HG02571 (cell line): ENCODE data around the gene TRAP1.

Source experiments
- ATAC-seq: cut with Tn5 transposase; IDR thresholded peaks from one replicate; pipeline ENCODE4 v1.9.1; 2021; ENCODE audit warnings: mild to moderate bottlenecking, moderate library complexity; ENCODE audit not compliant: unreplicated experiment

TRAP1 gene

DNA sequence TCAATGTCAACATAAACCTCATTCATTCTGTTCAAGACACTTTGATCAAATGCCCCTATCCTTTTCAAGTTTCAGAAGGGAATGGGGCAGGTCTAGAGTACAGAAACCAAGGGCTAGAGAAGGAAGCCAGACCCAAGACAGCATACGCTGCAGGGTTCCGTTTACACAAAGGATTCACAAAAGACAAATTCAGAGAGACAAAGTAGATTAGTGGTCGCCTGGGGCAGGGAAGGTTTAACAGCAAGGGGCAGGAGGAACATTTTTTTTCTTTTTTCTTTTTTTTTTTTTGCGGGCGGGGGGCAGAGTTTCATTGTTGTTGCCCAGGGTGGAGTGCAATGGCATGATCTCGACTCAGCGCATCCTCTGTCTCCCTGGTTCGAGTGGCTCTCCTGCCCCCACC is 19.9 kb upstream of the TRAP1 start:
- no peak for ATAC-seq

GRCh38 chr16:3736116-3736515 is 18.8 kb upstream of the TRAP1 start:
- ATAC-seq, result no peak

DNA sequence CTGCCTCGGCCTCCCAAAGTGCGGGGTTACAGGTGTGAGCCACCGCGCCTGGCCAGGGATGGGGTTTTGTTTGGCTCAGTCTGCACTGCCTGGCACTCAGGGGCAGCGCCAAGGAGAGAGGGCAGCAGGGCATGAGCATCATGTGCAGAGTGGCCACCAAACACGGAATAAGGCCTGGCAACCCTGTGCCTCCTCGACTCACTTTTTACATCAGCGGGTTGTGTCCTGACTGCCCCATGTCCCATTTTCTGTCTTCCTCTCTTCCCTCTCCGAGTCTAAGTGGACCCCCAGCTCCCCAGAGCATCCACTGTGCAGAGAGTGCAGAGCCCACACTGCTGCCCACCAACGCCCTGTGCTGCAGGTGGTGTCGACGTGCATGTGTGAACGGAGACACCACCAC is 18.2 kb upstream of the TRAP1 start:
- no peak for ATAC-seq

DNA sequence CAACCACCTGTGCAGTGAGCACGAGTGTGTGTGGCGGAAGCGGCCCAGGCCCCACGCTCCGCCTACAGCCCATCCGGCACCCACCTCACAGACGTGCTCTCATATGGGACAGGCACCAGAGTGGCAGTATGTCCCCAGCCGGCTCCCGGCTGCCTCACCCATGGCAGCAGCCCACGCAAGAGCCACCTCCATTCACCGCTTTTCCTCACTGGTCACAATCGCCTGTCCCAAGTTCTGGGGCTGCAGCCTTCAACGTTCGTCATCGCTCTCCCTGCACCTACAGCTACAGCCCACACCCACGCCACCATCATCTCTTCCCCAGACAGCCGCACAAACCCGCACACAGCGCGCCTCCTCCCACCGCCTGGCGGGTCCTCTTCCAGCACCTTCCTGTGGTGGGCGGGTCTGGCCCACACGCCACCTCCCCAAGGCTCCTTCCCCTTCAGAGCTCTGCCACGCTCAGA is 17.5 kb upstream of the TRAP1 start:
- ATAC-seq, result no peak

GRCh38 chr16:3734084-3734757 is 16.9 kb upstream of the TRAP1 start:
- no peak for ATAC-seq

DNA sequence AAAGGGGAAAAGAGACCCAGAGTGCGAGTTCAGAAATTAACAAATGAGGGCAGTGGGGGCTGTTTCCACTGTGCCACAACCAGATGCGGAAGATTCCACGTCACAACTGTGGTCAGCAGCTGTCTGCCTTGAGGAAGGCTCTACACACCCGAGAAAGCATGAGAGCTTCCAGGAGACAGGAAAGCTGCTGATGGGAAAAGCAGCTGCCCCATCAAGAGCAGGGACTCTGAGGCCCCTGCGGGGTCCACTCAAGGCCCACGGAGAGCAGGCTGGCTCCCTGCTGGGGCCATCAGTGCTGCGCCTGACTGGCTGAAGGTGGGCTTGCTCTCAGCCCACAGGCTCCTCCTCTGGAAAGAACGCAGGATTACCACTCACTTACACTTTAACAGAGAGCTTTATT is 14.8 kb upstream of the TRAP1 start:
- ATAC-seq, result no peak

- ATAC-seq, result no peak
Observed at GRCh38 chr16:3731126-3731935, 14.0 kb upstream of the TRAP1 start.

DNA sequence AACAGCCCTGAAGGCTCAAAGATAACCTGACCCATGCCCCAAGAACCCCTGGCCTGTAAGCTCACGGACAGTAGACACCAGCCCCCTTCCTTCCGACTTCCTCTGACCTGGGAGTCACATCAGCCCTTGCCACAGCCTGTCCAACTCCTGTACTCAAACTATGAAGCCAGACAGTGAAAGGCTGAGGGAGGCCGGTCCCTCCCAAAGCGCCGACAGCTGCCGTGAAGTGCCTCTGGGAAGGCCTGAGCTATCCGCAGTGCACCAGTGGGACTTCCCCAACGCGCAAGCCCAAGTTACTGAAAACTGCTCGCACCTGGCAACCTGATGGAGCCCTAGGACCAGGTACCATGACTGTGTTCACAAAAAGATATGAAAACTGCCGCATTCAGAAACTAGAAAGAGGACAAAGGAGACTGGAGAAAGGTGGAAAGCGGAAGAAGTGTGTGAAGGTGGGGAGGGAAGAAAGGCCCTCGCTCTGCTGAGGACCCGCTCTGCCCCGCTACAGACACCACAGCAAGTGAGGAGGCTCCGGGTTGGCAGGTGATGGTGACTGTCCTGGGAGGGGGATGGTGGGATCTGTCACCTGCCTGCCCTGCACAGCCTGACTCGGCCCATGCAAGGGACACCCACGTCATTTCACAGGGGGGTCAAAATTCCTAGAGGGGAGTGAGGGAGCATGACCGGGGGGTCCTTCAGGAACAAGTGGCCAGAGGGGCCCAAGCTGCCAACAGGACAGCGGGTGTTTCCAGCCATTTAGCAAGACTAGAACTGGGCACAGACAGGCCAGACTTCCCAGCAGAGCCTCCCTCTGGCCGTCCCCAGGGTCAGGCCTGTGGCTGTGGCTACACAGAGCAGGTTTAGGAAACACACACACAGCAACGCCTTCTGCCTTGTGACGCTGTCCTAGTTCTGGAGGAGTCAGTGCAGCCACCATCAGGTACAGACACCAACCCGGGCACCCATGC is 13.1 kb upstream of the TRAP1 start:
- no peak for ATAC-seq

- ATAC-seq, result no peak
Observed at GRCh38 chr16:3729161-3730112, 12.1 kb upstream of the TRAP1 start.

DNA sequence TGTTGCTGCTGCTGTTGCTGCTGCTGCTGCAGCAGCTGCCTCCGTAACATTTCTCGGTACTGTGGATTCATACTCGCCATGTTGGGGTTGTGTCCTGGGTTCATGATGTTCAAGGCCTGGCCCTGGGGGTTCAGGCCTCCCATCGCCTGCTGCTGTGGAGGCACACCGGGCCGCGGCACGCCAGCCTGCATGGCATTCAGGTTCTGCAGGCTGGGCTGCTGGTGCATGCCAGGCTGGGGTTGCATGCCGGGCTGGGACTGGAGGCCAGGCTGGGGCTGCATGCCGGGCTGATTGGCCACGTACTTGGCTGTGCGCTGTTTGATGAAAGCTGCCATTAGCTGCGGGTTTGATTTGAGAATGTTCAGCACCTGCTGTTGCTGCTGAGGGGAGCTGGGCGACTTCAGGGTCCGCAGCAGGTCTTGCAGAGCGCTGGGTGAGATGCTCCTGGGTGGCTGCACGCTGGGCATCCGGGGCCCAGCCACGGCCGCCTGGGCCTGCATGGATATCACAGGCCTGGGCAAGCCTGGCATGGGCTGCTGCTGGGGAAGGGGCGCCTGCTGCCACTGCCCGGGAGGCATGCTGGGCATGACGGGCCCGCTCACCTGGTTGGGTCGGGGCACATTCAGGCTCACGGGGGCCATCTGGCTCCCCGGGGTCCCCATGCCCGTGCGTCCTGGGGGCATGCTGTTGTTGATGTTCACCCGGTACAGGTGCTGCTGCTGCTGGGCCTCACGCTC is 11.3 kb upstream of the TRAP1 start:
- no peak for ATAC-seq

- no peak for ATAC-seq
Observed at GRCh38 chr16:3727806-3728381, 10.6 kb upstream of the TRAP1 start.

GRCh38 chr16:3726021-3726687 is 8.8 kb upstream of the TRAP1 start:
- no peak for ATAC-seq

- no peak for ATAC-seq
Observed at GRCh38 chr16:3725276-3725675, 8.0 kb upstream of the TRAP1 start.

DNA sequence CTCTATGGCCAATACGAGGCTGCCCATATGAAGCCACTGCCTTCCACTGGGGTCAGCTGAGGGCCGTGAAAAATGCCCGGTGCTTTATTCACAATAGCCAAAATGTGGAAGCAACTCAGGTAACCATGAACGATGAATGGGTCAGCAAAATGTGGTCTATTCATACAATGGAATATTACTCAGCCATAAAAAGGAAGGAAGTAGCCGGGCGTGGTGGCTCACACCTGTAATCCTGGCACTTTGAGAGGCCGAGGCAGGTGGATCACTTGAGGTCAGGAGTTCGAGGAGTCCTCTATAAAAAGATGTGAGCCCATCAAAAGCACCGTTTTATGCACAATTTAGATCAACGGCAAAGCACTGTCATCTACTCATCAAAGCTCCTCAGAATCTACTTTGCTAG is 5.2 kb upstream of the TRAP1 start:
- no peak for ATAC-seq

GRCh38 chr16:3720418-3720817 is 3.1 kb upstream of the TRAP1 start:
- no peak for ATAC-seq

DNA sequence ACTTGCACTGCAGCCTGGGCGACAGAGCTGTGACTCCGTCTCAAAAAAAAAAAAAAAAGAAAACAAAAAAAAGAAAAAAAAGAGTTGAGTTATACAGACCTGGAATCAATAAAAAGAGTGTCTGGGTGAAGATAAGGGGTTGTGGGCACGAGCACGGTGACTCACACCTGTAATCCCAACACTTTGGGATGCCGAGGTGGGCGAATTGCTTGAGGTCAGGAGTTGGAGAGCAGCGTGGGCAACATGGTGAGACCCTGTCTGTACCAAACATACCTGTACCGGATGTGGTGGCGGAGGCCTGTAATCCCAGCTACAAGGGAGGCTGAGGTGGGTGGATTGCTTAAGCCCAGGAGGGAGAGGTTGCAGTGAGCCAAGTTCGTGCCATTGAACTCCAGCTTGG is 1.3 kb upstream of the TRAP1 start:
- no peak for ATAC-seq

- no peak for ATAC-seq
Observed at GRCh38 chr16:3718019-3718391, 681 bp upstream of the TRAP1 start.

DNA sequence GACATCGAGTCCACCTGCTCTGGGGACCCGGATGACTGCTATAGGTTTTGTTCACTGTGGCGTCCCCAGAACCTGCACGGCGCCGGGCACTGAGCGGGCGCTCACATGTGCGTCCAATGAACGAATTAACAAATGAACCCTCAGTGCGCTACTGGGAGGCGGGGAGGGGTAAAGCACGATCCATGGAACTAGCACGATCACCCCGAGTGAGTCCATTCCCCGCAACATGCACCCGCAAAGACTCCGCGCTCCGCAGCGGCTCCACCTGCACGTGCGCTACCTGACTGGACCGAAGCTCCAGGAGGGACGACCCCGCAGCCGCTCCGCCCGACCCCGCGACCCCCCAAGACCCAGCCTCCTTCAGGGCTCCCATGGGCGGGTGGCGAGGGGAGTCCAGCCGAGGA is 491 bp downstream of the TRAP1 start:
- ATAC-seq, result peak; percentile 24

DNA sequence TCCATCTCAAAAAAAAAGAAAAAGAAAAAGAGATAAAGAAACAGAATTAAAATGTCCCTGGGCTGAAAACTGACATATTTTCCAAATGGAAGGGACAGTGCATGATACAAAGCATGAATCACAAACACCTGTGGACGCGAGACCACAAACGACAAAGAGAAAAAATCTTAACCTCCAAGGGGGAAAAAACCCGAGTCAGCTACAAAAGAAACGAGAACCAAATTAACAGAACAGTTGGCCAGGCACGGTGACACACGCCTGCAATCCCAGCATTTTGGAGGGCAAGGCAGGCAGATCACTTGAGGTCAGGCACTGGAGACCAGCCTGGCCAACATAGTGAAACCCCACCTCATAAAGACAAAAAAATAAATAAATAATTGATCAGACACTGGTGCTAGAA is 1.9 kb downstream of the TRAP1 start:
- ATAC-seq, result no peak
